SK-N-SH treated with all-trans-retinoic acid at 6 μM for 48 hours (cell line): ENCODE results near the gene CASP4.

Experiments
- ATAC-seq: fragments of 200-7000 bp; cut with Tn5 transposase; 3 replicates; pipeline ENCODE4 v1.9.1; 2020; ENCODE audit warnings: mild to moderate bottlenecking, moderate library complexity
- ARNTL ChIP-seq: fragments of 450-650 bp; formaldehyde crosslinking; IDR thresholded peaks from 2 replicates; pipeline ENCODE4 v1.5.0; 2020; ENCODE audit warnings: low read depth, mild to moderate bottlenecking, moderate library complexity, borderline replicate concordance
- BACH2 ChIP-seq: fragments of 250-450 bp; sonication (Bioruptor Pico); IDR thresholded peaks from 2 replicates; pipeline ENCODE4 v1.9.0; 2021; ENCODE audit warnings: mild to moderate bottlenecking, borderline replicate concordance
- CREB5 ChIP-seq: fragments of 250-450 bp; sonication (Bioruptor Pico); IDR thresholded peaks from 2 replicates; pipeline ENCODE4 v1.5.1; 2020; ENCODE audit warnings: low read depth, mild to moderate bottlenecking, moderate library complexity
- CSDC2 ChIP-seq: fragments of 250-450 bp; sonication (Bioruptor Pico); IDR thresholded peaks from 2 replicates; pipeline ENCODE4 v1.5.0; 2020; ENCODE audit warnings: mild to moderate bottlenecking, moderate library complexity
- CSRNP3 ChIP-seq: fragments of 250-450 bp; sonication (Bioruptor Pico); IDR thresholded peaks from 2 replicates; pipeline ENCODE4 v1.5.1; 2021; ENCODE audit warnings: mild to moderate bottlenecking, moderate library complexity
- ESRRG ChIP-seq: fragments of 250-450 bp; sonication (Bioruptor Pico); IDR thresholded peaks from 2 replicates; pipeline ENCODE4 v1.6.1; 2021; ENCODE audit warnings: mild to moderate bottlenecking
- GLIS3 ChIP-seq: fragments of 250-450 bp; sonication (Bioruptor Pico); IDR thresholded peaks from 2 replicates; pipeline ENCODE4 v1.5.0; 2020; ENCODE audit warnings: mild to moderate bottlenecking, moderate library complexity
- ISL1 ChIP-seq: fragments of 250-450 bp; sonication (Bioruptor Pico); IDR thresholded peaks from 2 replicates; pipeline ENCODE4 v2.1.2; 2022; ENCODE audit warnings: mild to moderate bottlenecking, moderate library complexity
- OSR1 ChIP-seq: fragments of 250-450 bp; sonication (Bioruptor Pico); IDR thresholded peaks from 2 replicates; pipeline ENCODE4 v1.8.0; 2022; ENCODE audit warnings: moderate library complexity, mild to moderate bottlenecking, inconsistent platforms
- PATZ1 ChIP-seq: fragments of 250-450 bp; sonication (Bioruptor Pico); IDR thresholded peaks from 2 replicates; pipeline ENCODE4 v1.8.0; 2020; ENCODE audit warnings: mild to moderate bottlenecking, moderate library complexity, borderline replicate concordance
- PPARA ChIP-seq: fragments of 250-450 bp; sonication (Bioruptor Pico); IDR thresholded peaks from 2 replicates; pipeline ENCODE4 v1.5.0; 2020; ENCODE audit warnings: mild to moderate bottlenecking, borderline replicate concordance
- RARB ChIP-seq: fragments of 250-450 bp; sonication (Bioruptor Pico); IDR thresholded peaks from 2 replicates; pipeline ENCODE4 v1.8.0; 2021; ENCODE audit warnings: mild to moderate bottlenecking, moderate library complexity
- SNAI2 ChIP-seq: fragments of 250-450 bp; sonication (Bioruptor Pico); IDR thresholded peaks from 2 replicates; pipeline ENCODE4 v1.5.0; 2020; ENCODE audit warnings: mild to moderate bottlenecking, moderate library complexity
- TCF4 ChIP-seq: fragments of 250-450 bp; sonication (Bioruptor Pico); IDR thresholded peaks from 2 replicates; pipeline ENCODE4 v1.8.0; 2021; ENCODE audit warnings: mild to moderate bottlenecking, moderate library complexity, borderline replicate concordance
- TOX ChIP-seq: fragments of 250-450 bp; sonication (Bioruptor Pico); IDR thresholded peaks from 2 replicates; pipeline ENCODE4 v1.8.0; 2021; ENCODE audit warnings: mild to moderate bottlenecking, moderate library complexity, borderline replicate concordance
- TSHZ2 ChIP-seq: fragments of 250-450 bp; sonication (Bioruptor Pico); IDR thresholded peaks from 2 replicates; pipeline ENCODE4 v1.5.0; 2020; ENCODE audit warnings: mild to moderate bottlenecking, moderate library complexity
- ZC3H10 ChIP-seq: fragments of 250-450 bp; sonication (Bioruptor Pico); IDR thresholded peaks from 2 replicates; pipeline ENCODE4 v1.5.1; 2021; ENCODE audit warnings: mild to moderate bottlenecking, moderate library complexity
- ZFP3 ChIP-seq: fragments of 250-450 bp; sonication (Bioruptor Pico); IDR thresholded peaks from 2 replicates; pipeline ENCODE4 v1.5.0; 2020; ENCODE audit warnings: mild to moderate bottlenecking, moderate library complexity
- ZFP30 ChIP-seq: fragments of 450-650 bp; formaldehyde crosslinking; IDR thresholded peaks from 2 replicates; pipeline ENCODE4 v1.5.0; 2022; ENCODE audit warnings: mild to moderate bottlenecking, moderate library complexity
- ZNF565 ChIP-seq: fragments of 450-650 bp; formaldehyde crosslinking; conservative IDR thresholded peaks from 2 replicates; pipeline ENCODE4 v1.5.0; 2020; ENCODE audit warnings: low read depth, mild to moderate bottlenecking, moderate library complexity
- ZNF70 ChIP-seq: fragments of 450-650 bp; formaldehyde crosslinking; IDR thresholded peaks from 2 replicates; pipeline ENCODE4 v1.5.0; 2020; ENCODE audit warnings: mild to moderate bottlenecking, moderate library complexity
- ZNF8 ChIP-seq: fragments of 450-650 bp; formaldehyde crosslinking; IDR thresholded peaks from 2 replicates; pipeline ENCODE4 v1.5.0; 2020; ENCODE audit warnings: mild to moderate bottlenecking, moderate library complexity

Gene CASP4

GRCh38 chr11:104992781-104993180 lies 24.4 kb upstream of the CASP4 start (continued):
- no peak for TF ChIP-seq CSRNP3 (CRISPR knock-in tag)
- no peak for TF ChIP-seq SNAI2 (CRISPR knock-in tag)
- no peak for TF ChIP-seq PPARA (CRISPR knock-in tag)

GRCh38 chr11:104991994-104992393 lies 23.6 kb upstream of the CASP4 start:
- no peak for ATAC-seq
- TF ChIP-seq ZFP30 (CRISPR knock-in tag) = no peak
- TF ChIP-seq OSR1 = no peak
- no peak for TF ChIP-seq BACH2
- no peak for TF ChIP-seq CSDC2 (CRISPR knock-in tag)
- TF ChIP-seq ZFP3 (CRISPR knock-in tag) = no peak
- TF ChIP-seq ARNTL (CRISPR knock-in tag) = no peak
- TF ChIP-seq CREB5 = no peak
- TF ChIP-seq TOX (CRISPR knock-in tag) = no peak
- TF ChIP-seq ZNF565 (CRISPR knock-in tag) = no peak
- TF ChIP-seq RARB = no peak
- TF ChIP-seq ZNF70 (CRISPR knock-in tag) = no peak
- no peak for TF ChIP-seq GLIS3 (CRISPR knock-in tag)
- no peak for TF ChIP-seq SNAI2 (CRISPR knock-in tag)
- no peak for TF ChIP-seq TSHZ2 (CRISPR knock-in tag)
- no peak for TF ChIP-seq PPARA (CRISPR knock-in tag)
- TF ChIP-seq ZNF8 = no peak
- TF ChIP-seq TCF4 (CRISPR knock-in tag) = no peak
- TF ChIP-seq PATZ1 (CRISPR knock-in tag) = no peak
- TF ChIP-seq ESRRG (CRISPR knock-in tag) = no peak

GRCh38 chr11:104984808-104985207 lies 16.4 kb upstream of the CASP4 start:
- ATAC-seq = no peak
- TF ChIP-seq ESRRG (CRISPR knock-in tag) (no peak), ISL1 (CRISPR knock-in tag) (no peak), ZC3H10 (CRISPR knock-in tag) (no peak)

- no peak for ATAC-seq
- TF ChIP-seq TSHZ2 (CRISPR knock-in tag) (no peak), ZNF565 (CRISPR knock-in tag) (no peak), PATZ1 (CRISPR knock-in tag) (no peak), RARB (no peak), CSDC2 (CRISPR knock-in tag) (no peak), ESRRG (CRISPR knock-in tag) (no peak), CREB5 (no peak), ZC3H10 (CRISPR knock-in tag) (no peak), TCF4 (CRISPR knock-in tag) (no peak), TOX (CRISPR knock-in tag) (no peak), ZFP3 (CRISPR knock-in tag) (no peak), OSR1 (no peak)
These were observed 11.5 kb upstream of the CASP4 start for GRCh38 chr11:104979839-104980238.
